ENCODE results near the gene ATP5F1A.

GRCh38 chr18:46110406-46110805, 12.3 kb upstream of the ATP5F1A start:
- no peak for TF ChIP-seq CTCF (optimal IDR thresholded peaks at IDR 0.05 in 1 of 3, IDR thresholded peaks at IDR 0.05 in 1 of 3, conservative IDR thresholded peaks at IDR 0.05 in 1 of 3; ENCODE audit: extremely low read depth in 1 of 3, insufficient read depth in 2 of 3, low read length in 3 of 3)
- TF ChIP-seq EZH2 (IDR thresholded peaks at IDR 0.05; ENCODE audit: low read length) = no peak
